Measurements from ENCODE around the gene ANKRD12.

The ANKRD12 gene

GRCh38 chr18:9106800-9107584 is 29.6 kb upstream of the ANKRD12 start:
- no peak for DNase-seq (ENCODE audit: low spot score)

- no peak for DNase-seq (ENCODE audit: low spot score)
Observed at GRCh38 chr18:9108911-9109310, 27.7 kb upstream of the ANKRD12 start.

GRCh38 chr18:9109523-9109922 is 27.1 kb upstream of the ANKRD12 start:
- no peak for DNase-seq (ENCODE audit: low spot score)

GRCh38 chr18:9113468-9114149 is 23.0 kb upstream of the ANKRD12 start:
- no peak for DNase-seq (ENCODE audit: low spot score)

- DNase-seq (ENCODE audit: low spot score): no peak
Observed at GRCh38 chr18:9115984-9116383, 20.6 kb upstream of the ANKRD12 start.

GRCh38 chr18:9117980-9118841 is 18.4 kb upstream of the ANKRD12 start:
- DNase-seq (ENCODE audit: low spot score): no peak

- DNase-seq (ENCODE audit: low spot score): no peak
Observed at GRCh38 chr18:9120796-9121195, 15.8 kb upstream of the ANKRD12 start.

- no peak for DNase-seq (ENCODE audit: low spot score)
Observed at GRCh38 chr18:9123520-9123919, 13.1 kb upstream of the ANKRD12 start.

GRCh38 chr18:9124824-9125223 is 11.8 kb upstream of the ANKRD12 start:
- no peak for DNase-seq (ENCODE audit: low spot score)

- no peak for DNase-seq (ENCODE audit: low spot score)
Observed at GRCh38 chr18:9126337-9126736, 10.2 kb upstream of the ANKRD12 start.

GRCh38 chr18:9130195-9130594 is 6.4 kb upstream of the ANKRD12 start:
- no peak for DNase-seq (ENCODE audit: low spot score)

- no peak for DNase-seq (ENCODE audit: low spot score)
Observed at GRCh38 chr18:9130806-9131205, 5.8 kb upstream of the ANKRD12 start.

- DNase-seq (ENCODE audit: low spot score): no peak
Observed at GRCh38 chr18:9132628-9133027, 4.0 kb upstream of the ANKRD12 start.

- no peak for DNase-seq (ENCODE audit: low spot score)
Observed at GRCh38 chr18:9133225-9133624, 3.4 kb upstream of the ANKRD12 start.

- DNase-seq (ENCODE audit: low spot score): no peak
Observed at GRCh38 chr18:9135081-9135911, 1.3 kb upstream of the ANKRD12 start.

GRCh38 chr18:9135912-9136314 is 668 bp upstream of the ANKRD12 start:
- no peak for DNase-seq (ENCODE audit: low spot score)

- no peak for DNase-seq (ENCODE audit: low spot score)
Observed at GRCh38 chr18:9137168-9138066, 836 bp downstream of the ANKRD12 start.

GRCh38 chr18:9139400-9140039 is 2.9 kb downstream of the ANKRD12 start:
- DNase-seq (ENCODE audit: low spot score): no peak

GRCh38 chr18:9140381-9140780 is 3.8 kb downstream of the ANKRD12 start:
- no peak for DNase-seq (ENCODE audit: low spot score)

GRCh38 chr18:9140984-9141383 is 4.4 kb downstream of the ANKRD12 start:
- DNase-seq (ENCODE audit: low spot score): no peak

Measured in left forelimb (tissue), 1 donor.